Endothelial cell of umbilical vein (primary cell): ENCODE data around the gene TBX4. TPM values are rescaled to one million over a fixed set of nuclear protein-coding genes. Genes with fewer than 3 reads are reported as not detected.

Experiments
- BruUV-seq: library from RNA; stranded (reverse); fragments of 400-500 nt; replicated peaks from 2 replicates; lab custom pipeline; 2021; lab: Mats Ljungman, UMichigan
- CTCF ChIA-PET: fragments of 300-600, 350-600 bp; sonication (Branson Sonifier 250); formaldehyde crosslinking; loops from one replicate; lab custom pipeline; 2021; ENCODE audit warnings: antibody characterized with exemption, inconsistent platforms; lab: Charles Lee
- POLR2A ChIA-PET: fragments of 300-600, 350-600 bp; sonication (Branson Sonifier 250); formaldehyde crosslinking; loops from one replicate; lab custom pipeline; 2021; ENCODE audit warnings: antibody characterized with exemption, inconsistent platforms; lab: Charles Lee
- DNase-seq: peaks from one replicate; pipeline ENCODE4 v3.0.0-alpha.2; 2011; ENCODE audit warnings: low read depth, low spot score
- FAIRE-seq: peaks from 2 replicates; lab custom pipeline; 2011; peaks lifted over from hg19 to GRCh38; lab: Jason Lieb, UNC
- H2AFZ ChIP-seq: 2 replicates; pipeline ENCODE4 v1.6.0; 2012; ENCODE audit warnings: low read depth, low read length, control low read depth, inconsistent platforms
- H3K27ac ChIP-seq: 2 replicates; pipeline ENCODE4 v1.5.1; 2011; ENCODE audit warnings: low read depth, mild to moderate bottlenecking, control low read depth, low read length, moderate library complexity; ENCODE audit not compliant: insufficient read depth
- H3K27me3 ChIP-seq, 2 experiments: 2 replicates each; pipeline versions ENCODE4 v1.6.0 to v1.6.1; 2011; ENCODE audit warnings: low read length in 2 of 2, mixed read lengths in 1 of 2; ENCODE audit not compliant: control insufficient read depth in 2 of 2, insufficient read depth in 2 of 2
- H3K36me3 ChIP-seq, 2 experiments: 2 replicates in 1 of 2; 3 replicates in 1 of 2; pipeline ENCODE4 v1.5.1; 2011; ENCODE audit warnings: low read length in 2 of 2, mild to moderate bottlenecking in 1 of 2, moderate library complexity in 1 of 2; ENCODE audit not compliant: control insufficient read depth in 2 of 2, insufficient read depth in 2 of 2; ENCODE audit errors: extremely low read depth in 1 of 2
- H3K4me1 ChIP-seq: 3 replicates; pipeline ENCODE4 v1.5.1; 2011; ENCODE audit warnings: mild to moderate bottlenecking, low read length; ENCODE audit not compliant: control insufficient read depth, insufficient read depth; ENCODE audit errors: extremely low read depth
- H3K4me2 ChIP-seq: 2 replicates; pipeline ENCODE4 v1.6.1; 2011; ENCODE audit warnings: low read length, control low read depth, mixed read lengths; ENCODE audit not compliant: insufficient read depth
- H3K4me3 ChIP-seq, 3 experiments: fragments of 200-600 bp in 1 of 3; sonication (generic), shearing (Covaris generic) in 1 of 3; replicated peaks in 1 of 3; 2 replicates each; pipeline ENCODE4 v1.5.1; 2011 to 2016; ENCODE audit warnings: control low read depth in 3 of 3, low read length in 3 of 3, mild to moderate bottlenecking in 2 of 3, inconsistent platforms in 1 of 3, low read depth in 1 of 3, moderate library complexity in 1 of 3; ENCODE audit not compliant: insufficient read depth in 1 of 3
- H3K79me2 ChIP-seq: 2 replicates; pipeline ENCODE4 v1.6.0; 2012; ENCODE audit warnings: low read length, inconsistent platforms; ENCODE audit not compliant: control insufficient read depth, insufficient read depth
- H3K9ac ChIP-seq: replicated peaks from 2 replicates; pipeline ENCODE3; 2011; ENCODE audit warnings: low read length, control low read depth; ENCODE audit not compliant: insufficient read depth; ENCODE audit errors: extremely low read depth
- H3K9me1 ChIP-seq: replicated peaks from 3 replicates; pipeline ENCODE4 v1.6.0; 2011; ENCODE audit warnings: mild to moderate bottlenecking, low read length; ENCODE audit not compliant: control insufficient read depth, insufficient read depth; ENCODE audit errors: extremely low read depth
- H3K9me3 ChIP-seq: replicated peaks from 2 replicates; pipeline ENCODE4 v1.5.1; 2012; ENCODE audit warnings: low read length, inconsistent platforms; ENCODE audit not compliant: control insufficient read depth, insufficient read depth
- H4K20me1 ChIP-seq: replicated peaks from 2 replicates; pipeline ENCODE3; 2011; ENCODE audit warnings: mild to moderate bottlenecking, low read length; ENCODE audit not compliant: control insufficient read depth, insufficient read depth; ENCODE audit errors: extremely low read depth
- EZH2 ChIP-seq: IDR thresholded peaks from 2 replicates; pipeline ENCODE4 v1.6.1; 2012; ENCODE audit warnings: borderline replicate concordance, low read depth, mild to moderate bottlenecking, moderate library complexity, low read length, inconsistent platforms; ENCODE audit not compliant: severe bottlenecking
- FOS ChIP-seq: IDR thresholded peaks from 2 replicates; pipeline ENCODE4 v1.6.1; 2011; ENCODE audit warnings: mild to moderate bottlenecking, low read length, moderate library complexity, borderline replicate concordance; ENCODE audit not compliant: insufficient read depth
- GATA2 ChIP-seq: IDR thresholded peaks from 2 replicates; pipeline ENCODE4 v1.7.0; 2011; ENCODE audit warnings: low read depth, mild to moderate bottlenecking, moderate library complexity, mixed read lengths, low read length; ENCODE audit not compliant: insufficient read length, insufficient read depth
- JUN ChIP-seq: IDR thresholded peaks from 2 replicates; pipeline ENCODE4 v1.6.1; 2011; ENCODE audit warnings: borderline replicate concordance, low read depth; ENCODE audit not compliant: insufficient read length, insufficient read depth
- MYC ChIP-seq: IDR thresholded peaks from one replicate; pipeline ENCODE4 v1.6.1; 2011; ENCODE audit warnings: mild to moderate bottlenecking, low read depth, low read length
- POLR2A ChIP-seq: IDR thresholded peaks from 2 replicates; pipeline ENCODE4 v1.6.1; 2012; ENCODE audit warnings: low read depth, mild to moderate bottlenecking, control low read depth, low read length
- POLR2AphosphoS5 ChIP-seq: IDR thresholded peaks from 2 replicates; pipeline ENCODE4 v1.6.1; 2012; ENCODE audit warnings: low read depth, mild to moderate bottlenecking, control low read depth, low read length, moderate library complexity; ENCODE audit not compliant: insufficient read depth
- dilution Hi-C: fragments of 300-500 bp; cut with MboI; formaldehyde crosslinking; loops from one replicate; pipeline ENCODE4 v1.15.0; 2019; ENCODE audit warnings: low sequenced_read_pairs; ENCODE audit not compliant: extremely low pct_ligation_motif_present
- intact Hi-C: fragments of 100-400 bp; cut with micrococcal nuclease; formaldehyde crosslinking; loops from one replicate; pipeline ENCODE4 v1.10.0; 2022
- polyA plus RNA-seq, 4 experiments: library from polyadenylated mRNA; depleted of rRNA in 3 of 4; stranded (reverse) in 3 of 4; unstranded in 1 of 4; fragments of >200 nt; gene quantifications; 2 replicates each; pipeline versions ENCODE4 v1.2.1 to v1.2.3, GENCODE V29; 2011 to 2012; ENCODE audit warnings: missing spikeins in 1 of 4
- total RNA-seq: library from RNA; stranded (reverse); gene quantifications from 2 replicates; pipeline ENCODE4 v1.2.3, GENCODE V29; 2021
- TF ChIP-seq, protein P1 (sequence below), 2 donors: IDR thresholded peaks; 1 replicate in 1 of 2; 2 replicates in 1 of 2; pipeline ENCODE4 v1.5.1; 2011; ENCODE audit warnings: low read length in 2 of 2, mild to moderate bottlenecking in 2 of 2, moderate library complexity in 2 of 2, control low read depth in 1 of 2, inconsistent platforms in 1 of 2, low read depth in 1 of 2; ENCODE audit not compliant: insufficient read depth in 1 of 2; ENCODE audit errors: extremely low read depth in 1 of 2
- TF ChIP-seq, protein P2 (sequence below): IDR thresholded peaks from 2 replicates; pipeline ENCODE4 v1.6.1; 2011; ENCODE audit not compliant: insufficient read depth, insufficient read length

TBX4 gene
- total and polyA plus RNA-seq, 2 donors (not counting 3 experiments of a cell fraction or from before 2014, with no cell fraction given): not detected

DNA sequence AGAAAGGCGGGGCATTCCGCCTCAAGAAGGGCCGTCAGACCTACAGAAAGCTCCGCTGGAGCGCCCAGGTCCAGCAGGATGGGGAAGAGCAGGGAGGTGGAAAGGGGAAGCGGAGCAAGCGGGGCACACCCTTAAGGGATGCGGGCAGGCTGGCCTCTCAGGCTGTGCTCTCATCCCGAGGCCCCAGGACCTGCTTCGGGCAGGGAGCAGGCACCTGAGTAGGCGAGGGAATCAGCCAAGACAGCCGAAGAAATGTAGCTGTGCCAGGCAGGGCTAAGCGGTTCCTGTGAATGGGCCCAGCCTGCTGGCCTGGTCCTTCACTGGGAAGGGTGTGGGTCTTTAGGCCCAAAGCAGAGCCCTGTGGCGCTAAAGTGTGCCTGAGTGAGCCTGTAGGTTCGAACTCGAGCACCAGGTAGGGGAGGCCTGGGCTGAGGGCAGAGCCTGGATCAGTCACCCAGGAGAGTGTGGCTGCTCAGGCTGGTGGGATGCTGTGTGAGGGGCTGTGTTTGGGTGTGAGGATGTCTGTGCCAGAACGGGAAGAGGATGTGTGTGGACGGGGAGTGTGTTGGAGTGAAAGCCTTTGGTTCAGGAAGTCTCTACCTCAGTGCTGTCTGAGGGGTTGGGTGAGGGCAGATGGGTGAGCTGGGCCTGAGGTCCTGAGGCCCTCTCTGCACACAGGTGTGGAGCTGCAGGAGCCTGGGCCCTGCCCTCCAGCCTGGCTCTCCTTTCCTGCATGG is 3.3 kb downstream of the TBX4 start:
- Histone ChIP-seq H3K9ac (no peak overlapping the region), H3K4me2 (no peak overlapping the region), H3K4me1 (peaks cover 3% of the 10 kb centered on the region), H2AFZ (no peak overlapping the region), H3K4me3 (no peak overlapping the region), H4K20me1 (peaks cover 2% of the 10 kb centered on the region), H3K27me3 (peaks cover 88 to 99% of the 10 kb centered on the region in 2 experiments), H3K9me1 (no peaks in the 10 kb centered on the region), H3K27ac (no peak overlapping the region), H3K9me3 (no peaks in the 10 kb centered on the region), H3K36me3 (no peaks in the 10 kb centered on the region), H3K79me2 (no peaks in the 10 kb centered on the region)
- intact Hi-C loops (no loop called here), dilution Hi-C loops (no loop called here)
- CTCF ChIA-PET: no interaction called here
- POLR2A ChIA-PET: no interaction called here
- DNase-seq (no peak), FAIRE-seq (no peak)
- no TSS peak for BruUV-seq
- no peak for TF ChIP-seq JUN
- TF ChIP-seq POLR2A: no peak
- TF ChIP-seq FOS: no peak
- no peak for TF ChIP-seq POLR2AphosphoS5
- no peak for TF ChIP-seq EZH2
- TF ChIP-seq, protein P1, sequence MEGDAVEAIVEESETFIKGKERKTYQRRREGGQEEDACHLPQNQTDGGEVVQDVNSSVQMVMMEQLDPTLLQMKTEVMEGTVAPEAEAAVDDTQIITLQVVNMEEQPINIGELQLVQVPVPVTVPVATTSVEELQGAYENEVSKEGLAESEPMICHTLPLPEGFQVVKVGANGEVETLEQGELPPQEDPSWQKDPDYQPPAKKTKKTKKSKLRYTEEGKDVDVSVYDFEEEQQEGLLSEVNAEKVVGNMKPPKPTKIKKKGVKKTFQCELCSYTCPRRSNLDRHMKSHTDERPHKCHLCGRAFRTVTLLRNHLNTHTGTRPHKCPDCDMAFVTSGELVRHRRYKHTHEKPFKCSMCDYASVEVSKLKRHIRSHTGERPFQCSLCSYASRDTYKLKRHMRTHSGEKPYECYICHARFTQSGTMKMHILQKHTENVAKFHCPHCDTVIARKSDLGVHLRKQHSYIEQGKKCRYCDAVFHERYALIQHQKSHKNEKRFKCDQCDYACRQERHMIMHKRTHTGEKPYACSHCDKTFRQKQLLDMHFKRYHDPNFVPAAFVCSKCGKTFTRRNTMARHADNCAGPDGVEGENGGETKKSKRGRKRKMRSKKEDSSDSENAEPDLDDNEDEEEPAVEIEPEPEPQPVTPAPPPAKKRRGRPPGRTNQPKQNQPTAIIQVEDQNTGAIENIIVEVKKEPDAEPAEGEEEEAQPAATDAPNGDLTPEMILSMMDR (IDR thresholded peaks at IDR 0.05; ENCODE audit: extremely low read depth in 1 of 2, insufficient read depth in 1 of 2, low read depth in 1 of 2, low read length in 2 of 2): no peak
- no peak for TF ChIP-seq MYC
- TF ChIP-seq, protein P2, sequence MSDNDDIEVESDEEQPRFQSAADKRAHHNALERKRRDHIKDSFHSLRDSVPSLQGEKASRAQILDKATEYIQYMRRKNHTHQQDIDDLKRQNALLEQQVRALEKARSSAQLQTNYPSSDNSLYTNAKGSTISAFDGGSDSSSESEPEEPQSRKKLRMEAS: no peak
- no peak for TF ChIP-seq GATA2
